M059J (cell line): ENCODE data around the gene CELSR1. TPM values are rescaled to one million over a fixed set of nuclear protein-coding genes. Genes with fewer than 3 reads are reported as not detected.
"Not testable (repeated sequence)": the region's sequence is repeated elsewhere in the genome, so short reads cannot be mapped to it uniquely, and the experiment has no call there.

Experiments
- DNase-seq: peaks from one replicate; pipeline ENCODE4 v3.0.0-alpha.2; 2012; ENCODE audit warnings: low read depth
- total RNA-seq: library from RNA; depleted of rRNA; stranded (reverse); fragments of >200 nt; shearing (Covaris generic); gene quantifications from 2 replicates; pipeline ENCODE4 v1.2.3, GENCODE V29; 2014

The CELSR1 gene
- total RNA-seq, 1 experiment from 2014 or later, result 11.8 TPM

GRCh38 chr22:46416891-46417580 is 120.4 kb downstream of the CELSR1 start:
- peak; percentile 20 for DNase-seq

GRCh38 chr22:46416520-46416871 is 120.9 kb downstream of the CELSR1 start:
- DNase-seq, result peak; percentile 22

- no peak for DNase-seq
Measured at GRCh38 chr22:46415776-46416519, 121.5 kb downstream of the CELSR1 start.

GRCh38 chr22:46414704-46415103 is 122.7 kb downstream of the CELSR1 start:
- no peak for DNase-seq

GRCh38 chr22:46413725-46414379 is 123.6 kb downstream of the CELSR1 start:
- no peak for DNase-seq

GRCh38 chr22:46411347-46411746 is 126.1 kb downstream of the CELSR1 start:
- DNase-seq, result no peak

GRCh38 chr22:46410291-46410808 is 127.1 kb downstream of the CELSR1 start:
- no peak for DNase-seq

- no peak for DNase-seq
Measured at GRCh38 chr22:46409631-46410210, 127.7 kb downstream of the CELSR1 start.

GRCh38 chr22:46408568-46409506 is 128.6 kb downstream of the CELSR1 start:
- DNase-seq, result no peak

- no peak for DNase-seq
Measured at GRCh38 chr22:46407748-46408147, 129.7 kb downstream of the CELSR1 start.

- no peak for DNase-seq
Measured at GRCh38 chr22:46406791-46407190, 130.6 kb downstream of the CELSR1 start.

- DNase-seq, result no peak
Measured at GRCh38 chr22:46406349-46406748, 131.1 kb downstream of the CELSR1 start.

- DNase-seq, result no peak
Measured at GRCh38 chr22:46405901-46406300, 131.5 kb downstream of the CELSR1 start.

- not testable (repeated sequence) for DNase-seq
Measured at GRCh38 chr22:46403880-46404279, 133.5 kb downstream of the CELSR1 start.

- no peak for DNase-seq
Measured at GRCh38 chr22:46402505-46402904, 134.9 kb downstream of the CELSR1 start.

GRCh38 chr22:46401370-46401769 is 136.1 kb downstream of the CELSR1 start:
- DNase-seq, result no peak

- DNase-seq, result no peak
Measured at GRCh38 chr22:46399251-46400024, 138.0 kb downstream of the CELSR1 start.

- no peak for DNase-seq
Measured at GRCh38 chr22:46397951-46398350, 139.5 kb downstream of the CELSR1 start.

GRCh38 chr22:46397514-46397913 is 139.9 kb downstream of the CELSR1 start:
- DNase-seq, result no peak

- not testable (repeated sequence) for DNase-seq
Measured at GRCh38 chr22:46397049-46397448, 140.4 kb downstream of the CELSR1 start.
